ENCODE measurements around the gene EMC6. TPM values are rescaled to one million over a fixed set of nuclear protein-coding genes. Genes with fewer than 3 reads are reported as not detected.

Gene EMC6
- 11.8 and 15.1 TPM in 2 replicates for total RNA-seq

DNA sequence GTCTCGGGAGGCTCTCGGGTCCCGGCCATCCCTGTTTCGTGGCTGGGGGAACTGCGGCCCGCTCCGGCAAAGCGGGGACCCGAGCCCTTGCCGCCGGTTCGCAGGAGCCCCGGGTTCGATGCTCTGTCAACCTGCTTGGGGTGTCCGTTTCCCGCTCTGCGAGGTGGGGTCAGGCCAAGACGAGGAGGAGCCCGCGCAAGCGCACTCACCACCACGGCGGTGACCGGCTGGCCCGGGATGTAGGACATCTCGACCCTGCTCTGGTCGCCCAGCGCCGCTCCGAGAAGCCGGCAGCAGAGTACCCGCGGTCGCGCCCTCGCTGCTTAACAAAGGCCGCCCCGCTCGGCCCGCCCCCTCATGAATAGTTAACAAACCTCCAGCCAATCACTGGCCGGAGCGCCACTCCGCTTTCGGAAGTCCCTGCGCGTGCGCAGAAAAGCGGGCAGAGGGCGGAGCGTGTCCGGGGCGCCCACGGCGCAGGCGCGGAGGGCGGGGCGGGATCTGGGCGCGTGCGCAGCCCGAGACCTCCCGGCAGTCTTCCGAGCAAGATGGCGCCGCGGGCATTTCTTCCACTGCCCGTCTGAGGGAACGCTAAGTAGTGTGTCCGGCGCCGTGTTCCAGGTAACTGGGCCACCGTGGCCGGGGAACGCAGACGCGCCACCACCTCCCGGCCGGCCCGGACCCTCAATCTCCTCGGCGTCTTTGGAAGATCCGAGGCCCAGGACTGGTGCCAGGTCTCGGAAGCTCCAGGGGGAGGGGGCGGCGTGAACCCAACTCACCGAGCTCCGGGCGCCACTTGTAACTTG lies at the start of gene EMC6, which contains the start of gene TAX1BP3:
EMC6 (plus strand) TSS at position 534 of the 806 bp plus-strand sequence. CDS start 335 bp downstream, outside the sequence.
TAX1BP3 (minus strand) TSS at position 300 of the 806 bp plus-strand sequence; CDS start at position 248, 52 bp downstream.

DNA sequence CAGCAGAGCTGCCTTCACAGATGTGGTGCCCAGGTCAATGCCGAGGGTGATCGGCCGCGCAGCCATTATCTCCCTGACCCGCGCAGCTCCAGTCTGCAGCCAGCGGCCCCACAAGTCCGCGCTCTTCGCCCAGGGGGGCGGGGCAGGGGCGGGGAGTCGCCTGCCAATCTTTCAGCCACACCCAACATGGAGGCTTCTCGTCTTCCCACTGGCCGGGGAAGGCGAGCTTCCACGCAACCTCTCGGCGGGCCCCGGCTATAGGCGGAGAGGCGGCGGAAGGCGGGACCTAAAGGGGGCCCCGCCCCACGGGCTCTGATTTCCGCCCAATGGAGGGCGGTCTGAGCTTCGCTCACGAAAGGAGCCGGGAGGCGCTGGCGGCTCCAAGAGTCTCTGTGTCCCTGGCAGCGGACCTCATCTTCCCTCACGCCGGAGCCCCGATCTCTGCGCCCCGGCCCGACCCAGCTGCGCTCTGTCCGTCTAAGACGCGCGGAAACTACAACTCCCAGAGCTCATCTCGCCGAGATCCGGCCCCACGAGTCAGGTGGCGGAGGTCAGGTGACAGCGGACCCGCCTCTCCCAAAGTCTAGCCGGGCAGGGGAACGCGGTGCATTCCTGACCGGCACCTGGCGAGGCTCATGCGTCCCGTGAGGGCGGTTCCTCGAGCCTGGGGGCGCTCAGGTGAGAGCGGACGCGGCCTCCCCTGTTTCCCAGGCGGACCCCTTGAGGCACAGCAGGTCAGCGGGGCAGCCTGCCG lies 32.3 kb upstream of the EMC6 start, which contains the start of the genes CTNS and SHPK:
CTNS (plus strand) TSS at position 607 of the 754 bp plus-strand sequence. CDS start 3,447 bp downstream, outside the sequence.
SHPK (minus strand) TSS at position 97 of the 754 bp plus-strand sequence; CDS start at position 66, 31 bp downstream.

DNA sequence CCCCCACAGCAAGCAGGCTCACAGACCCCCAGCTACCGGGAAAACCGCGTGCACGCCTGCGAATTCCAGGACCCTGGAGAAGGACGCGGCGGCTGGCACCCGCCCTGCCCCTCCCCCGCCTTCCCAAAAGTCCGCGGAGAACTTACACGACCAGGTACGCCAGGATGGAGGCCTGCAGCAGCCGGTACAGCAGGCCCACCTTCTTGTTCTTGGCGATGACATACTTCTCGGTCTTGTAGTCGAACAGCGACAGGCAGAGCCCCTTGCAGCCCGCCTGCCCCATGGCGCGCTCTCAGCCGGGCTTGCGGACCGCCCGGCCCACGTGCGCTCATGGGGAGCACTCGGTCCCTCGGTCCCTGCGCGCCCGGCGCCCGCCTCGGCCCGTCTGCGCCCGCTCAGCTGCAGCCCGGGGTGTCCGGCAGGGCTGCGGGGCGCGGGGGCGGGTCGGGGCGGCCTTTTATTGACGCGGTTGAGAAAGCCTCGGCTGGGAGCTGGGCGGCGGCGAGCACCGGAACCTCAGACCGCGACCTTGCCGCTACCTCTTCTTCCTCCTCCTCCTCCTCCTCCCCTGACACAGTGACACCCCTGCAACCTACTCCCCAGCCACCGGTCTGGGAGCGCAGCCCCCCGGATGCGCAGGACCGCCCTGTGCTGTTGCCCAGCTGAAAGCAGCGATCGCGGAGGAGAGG lies 27.3 kb downstream of the EMC6 start, which contains the start of gene P2RX5:
P2RX5 (minus strand) TSS at position 433 of the 689 bp plus-strand sequence; CDS start at position 283, 150 bp downstream.

Other genes with a start within 250 kb of the EMC6 start
- gene OR1E2, start 235.0 kb upstream of the EMC6 start, total RNA-seq, result not detected in 2 replicates
- gene SPATA22, start 197.0 kb upstream of the EMC6 start, total RNA-seq, result 0.09 and 1.8 TPM in 2 replicates
- 3.6 and 7.6 TPM in 2 replicates for gene ASPA, start 192.8 kb upstream of the EMC6 start, total RNA-seq
- 1.4 and 4.3 TPM in 2 replicates for gene TRPV3, start 111.0 kb upstream of the EMC6 start, total RNA-seq
- gene TRPV1, start 59.4 kb upstream of the EMC6 start, total RNA-seq, result 1.3 and 2.7 TPM in 2 replicates
- 9.4 and 11.7 TPM in 2 replicates for gene SHPK, start 32.6 kb upstream of the EMC6 start, total RNA-seq
- gene CTNS, start 32.1 kb upstream of the EMC6 start, total RNA-seq, result 15.2 and 23.0 TPM in 2 replicates
- 124 and 168 TPM in 2 replicates for gene TAX1BP3, start 234 bp upstream of the EMC6 start, total RNA-seq
- 0.71 and 1.2 TPM in 2 replicates for gene P2RX5, start 27.3 kb downstream of the EMC6 start, total RNA-seq
- 0.71 and 0.83 TPM in 2 replicates for gene HASPIN, start 55.1 kb downstream of the EMC6 start, total RNA-seq
- 18.4 and 23.2 TPM in 2 replicates for gene ITGAE, start 132.4 kb downstream of the EMC6 start, total RNA-seq
- 19.7 and 19.9 TPM in 2 replicates for gene NCBP3, start 177.4 kb downstream of the EMC6 start, total RNA-seq
- gene CAMKK1, start 224.2 kb downstream of the EMC6 start, total RNA-seq, result 3.0 and 5.1 TPM in 2 replicates
- gene P2RX1, start 247.7 kb downstream of the EMC6 start, total RNA-seq, result 0.57 and 1.2 TPM in 2 replicates

Data from smooth muscle cell of bladder (primary cell).